HUES64 (cell line): ENCODE results near the gene CRTAC1.
"Not testable (repeated sequence)": the region's sequence is repeated elsewhere in the genome, so short reads cannot be mapped to it uniquely, and the experiment has no call there.

Source experiments
- H3K27ac ChIP-seq: 2 replicates; pipeline ENCODE4 v1.7.0; 2013; ENCODE audit warnings: low read depth, low read length, inconsistent platforms
- H3K27me3 ChIP-seq: 2 replicates; pipeline ENCODE4 v1.6.1; 2013; ENCODE audit warnings: mild to moderate bottlenecking, low read length; ENCODE audit not compliant: insufficient read depth
- H3K36me3 ChIP-seq: 2 replicates; pipeline ENCODE4 v1.6.1; 2013; ENCODE audit warnings: mild to moderate bottlenecking, low read length; ENCODE audit not compliant: insufficient read depth
- H3K4me1 ChIP-seq: 2 replicates; pipeline ENCODE4 v1.6.1; 2013; ENCODE audit warnings: mild to moderate bottlenecking, low read length, moderate library complexity; ENCODE audit not compliant: insufficient read depth
- H3K4me3 ChIP-seq: 2 replicates; pipeline ENCODE4 v1.5.1; 2013; ENCODE audit warnings: mild to moderate bottlenecking, low read length, moderate library complexity
- H3K9ac ChIP-seq: 2 replicates; pipeline ENCODE4 v1.6.1; 2013; ENCODE audit warnings: mild to moderate bottlenecking, low read depth, low read length
- H3K9me3 ChIP-seq: 2 replicates; pipeline ENCODE4 v1.6.1; 2013; ENCODE audit warnings: low read depth, low read length; ENCODE audit not compliant: insufficient read depth
- WGBS: fragments of 150-250, 120-280 bp; methylation state at CpG from one replicate; pipeline ENCODE4 v1.1.7; 2013; ENCODE audit warnings: missing lambda C conversion rate; 5-methylcytosine and 5-hydroxymethylcytosine counted together

CRTAC1 gene

GRCh38 chr10:97851341-97852001 is 178.9 kb downstream of the CRTAC1 start:
- Histone ChIP-seq H3K9ac (no peak overlapping the region), H3K9me3 (no peaks in the 10 kb centered on the region), H3K4me1 (peaks cover 3% of the 10 kb centered on the region; the same call in 1 of the 2 replicates), H3K36me3 (no peaks in the 10 kb centered on the region), H3K27ac (no peak overlapping the region), H3K4me3 (no peak overlapping the region), H3K27me3 (peaks cover 51% of the 10 kb centered on the region)
- WGBS: 92% methylated on average over 7 of the region's 7 CpGs

GRCh38 chr10:97850446-97850845 is 180.0 kb downstream of the CRTAC1 start:
- no peak overlapping the region for H3K9ac ChIP-seq
- peaks cover 3% of the 10 kb centered on the region; the same call in 1 of the 2 replicates for H3K4me1 ChIP-seq
- H3K27ac ChIP-seq: no peak overlapping the region
- H3K9me3 ChIP-seq: no peaks in the 10 kb centered on the region
- 21% methylated on average over 9 of the region's 13 CpGs for WGBS
- no peaks in the 10 kb centered on the region for H3K36me3 ChIP-seq
- H3K27me3 ChIP-seq: peaks cover 53% of the 10 kb centered on the region
- H3K4me3 ChIP-seq: peak overlapping the region; percentile 9

DNA sequence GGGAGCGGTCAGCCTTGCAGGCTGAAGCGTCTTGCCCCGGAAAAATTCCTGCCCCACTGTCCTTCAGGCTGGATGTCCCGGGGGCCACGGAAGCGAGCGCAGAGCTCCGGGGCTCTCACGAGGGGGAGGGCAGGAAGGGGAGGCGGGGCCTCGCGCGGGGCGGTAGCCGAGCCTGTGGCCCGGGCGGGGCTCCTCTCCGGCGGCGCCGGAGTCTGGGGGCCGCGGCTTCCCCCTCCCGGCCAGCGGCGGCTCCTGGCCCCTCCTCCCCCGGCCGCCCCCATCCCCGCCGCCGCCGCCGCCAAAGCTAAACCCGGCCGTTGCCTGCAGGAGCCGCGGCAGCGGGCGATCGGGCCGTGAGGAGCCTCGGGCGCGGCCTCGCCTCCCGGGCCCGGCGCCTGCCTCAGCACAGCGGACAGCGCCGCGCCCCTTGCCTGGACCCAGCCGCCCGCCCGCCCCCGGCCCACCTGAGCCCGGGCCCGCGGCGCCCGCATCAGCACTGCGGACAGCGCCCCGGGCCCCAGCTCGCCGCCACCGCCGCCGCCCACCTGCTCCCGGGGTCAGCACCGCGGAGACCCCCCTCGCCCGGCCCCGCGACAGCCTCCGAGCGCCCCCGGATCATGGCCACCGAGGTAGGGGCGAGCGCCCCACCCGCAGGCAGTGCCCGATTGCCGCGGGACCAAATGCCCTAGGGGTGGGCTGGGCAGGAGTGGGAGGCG is 180.6 kb downstream of the CRTAC1 start, which contains the start of gene GOLGA7B:
GOLGA7B (plus strand) TSS at position 157 of the 716 bp plus-strand sequence; CDS start at position 618, 461 bp downstream.
- H3K36me3 ChIP-seq: no peaks in the 10 kb centered on the region
- H3K4me3 ChIP-seq: peak within 1 kb of the TSS; percentile 58
- no peaks in the 10 kb centered on the region for H3K9me3 ChIP-seq
- peaks cover 52% of the 10 kb centered on the region for H3K27me3 ChIP-seq
- H3K9ac ChIP-seq: no peak within 1 kb of the TSS
- H3K27ac ChIP-seq: no peak within 1 kb of the TSS
- peaks cover 3% of the 10 kb centered on the region; the same call in 1 of the 2 replicates for H3K4me1 ChIP-seq
- 1% methylated on average over 86 of the region's 87 CpGs for WGBS

GRCh38 chr10:97849103-97849686 is 181.2 kb downstream of the CRTAC1 start:
- Histone ChIP-seq H3K4me1 (peaks cover 3% of the 10 kb centered on the region; the same call in 1 of the 2 replicates), H3K9ac (no peak overlapping the region), H3K36me3 (no peaks in the 10 kb centered on the region), H3K9me3 (no peaks in the 10 kb centered on the region), H3K27ac (no peak overlapping the region), H3K27me3 (peaks cover 49% of the 10 kb centered on the region), H3K4me3 (peak overlapping the region; percentile 58)
- WGBS: 11% methylated on average over 16 of the region's 16 CpGs

DNA sequence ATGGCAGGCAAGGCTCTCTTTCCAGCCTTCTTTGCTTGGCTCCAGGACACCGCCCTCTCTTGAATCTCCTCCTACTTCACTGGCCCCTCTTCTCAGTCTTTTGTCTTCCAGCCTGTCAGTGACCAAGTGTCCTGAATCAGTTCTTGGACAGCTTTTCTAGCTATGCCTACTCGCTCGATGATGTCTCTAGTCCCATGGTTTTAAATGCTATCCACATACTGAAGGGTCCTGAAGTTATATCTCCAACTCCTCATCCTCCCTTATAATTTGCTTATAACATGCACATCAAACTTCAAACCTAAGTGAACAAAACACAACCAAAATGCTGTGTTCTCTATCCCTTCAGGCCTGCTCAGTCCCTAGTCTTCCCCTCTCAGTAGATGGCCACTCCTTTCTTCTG is 185.7 kb downstream of the CRTAC1 start:
- no peaks in the 10 kb centered on the region for H3K36me3 ChIP-seq
- H3K27ac ChIP-seq: no peak overlapping the region
- H3K9ac ChIP-seq: no peak overlapping the region
- WGBS: 92% methylated on average over 3 of the region's 3 CpGs
- 0 out of 2 replicates have a peak, but pooled peaks cover 5% of the 10 kb centered on the region for H3K9me3 ChIP-seq
- H3K27me3 ChIP-seq: peaks cover 26% of the 10 kb centered on the region
- H3K4me1 ChIP-seq: peaks cover 3% of the 10 kb centered on the region; the same call in 1 of the 2 replicates
- no peak overlapping the region for H3K4me3 ChIP-seq

GRCh38 chr10:97843972-97844371 is 186.4 kb downstream of the CRTAC1 start:
- not testable (repeated sequence) for H3K36me3 ChIP-seq, H3K27ac ChIP-seq

DNA sequence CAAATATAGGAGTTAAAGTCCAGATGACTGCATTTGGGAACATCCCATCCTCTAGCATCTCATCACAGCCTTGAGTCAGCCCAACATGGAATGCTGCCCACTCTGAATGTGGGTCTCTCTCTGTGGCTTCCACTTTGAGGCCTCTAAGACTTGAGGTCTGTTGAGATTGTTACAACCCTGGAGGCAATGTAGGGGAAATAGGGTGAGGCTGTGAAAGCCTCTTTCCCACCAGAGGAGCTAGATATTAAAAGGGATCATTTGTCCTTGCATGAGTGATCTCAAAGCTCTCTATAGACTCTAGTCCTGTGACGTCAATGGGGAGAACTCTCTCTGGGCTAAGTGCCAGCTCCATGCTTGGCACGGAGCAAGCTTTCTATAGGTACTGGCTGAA is 187.1 kb downstream of the CRTAC1 start:
- Histone ChIP-seq H3K4me3 (no peak overlapping the region), H3K36me3 (no peaks in the 10 kb centered on the region)

More at GRCh38 chr10:97843972-97844371, 186.4 kb downstream of the CRTAC1 start:
- not testable (repeated sequence) for H3K4me3 ChIP-seq, H3K9me3 ChIP-seq, H3K4me1 ChIP-seq, H3K9ac ChIP-seq
- 100% methylated on average over 1 of the region's 2 CpGs for WGBS
- peaks cover 22% of the 10 kb centered on the region for H3K27me3 ChIP-seq

DNA sequence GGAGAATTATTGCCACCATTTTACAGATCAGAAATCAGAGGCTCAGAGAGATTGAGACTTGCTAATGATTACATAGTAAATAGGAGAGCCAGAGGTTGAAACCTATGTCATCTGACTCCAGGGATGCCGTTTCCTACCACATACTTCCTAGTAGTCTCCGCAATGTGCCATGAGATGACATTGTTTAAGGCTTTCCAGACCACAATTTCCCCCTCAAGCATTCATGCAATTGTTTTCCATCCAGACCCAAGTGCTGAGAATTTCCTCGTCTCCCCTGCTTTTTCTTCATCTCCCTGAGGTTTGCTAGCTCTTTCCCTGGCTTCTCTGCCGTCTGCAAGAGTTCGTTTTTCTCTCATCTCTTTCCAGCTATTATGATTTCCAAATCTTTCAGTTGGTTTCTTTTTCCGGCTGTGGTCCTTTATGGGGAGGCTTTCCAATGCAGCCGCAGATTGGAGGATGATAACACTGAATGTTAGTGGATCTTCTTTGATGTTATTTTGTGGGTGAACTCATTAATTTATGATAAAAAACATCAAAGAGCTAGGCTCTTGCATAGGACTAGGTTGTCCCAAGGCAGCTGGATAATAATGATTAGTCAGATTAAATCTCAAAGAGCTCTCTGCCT is 187.7 kb downstream of the CRTAC1 start:
- H3K27me3 ChIP-seq: peaks cover 10% of the 10 kb centered on the region
- H3K9me3 ChIP-seq: 0 out of 2 replicates have a peak, but pooled peaks cover 5% of the 10 kb centered on the region
- no peak overlapping the region for H3K4me3 ChIP-seq
- H3K36me3 ChIP-seq: no peaks in the 10 kb centered on the region
- H3K4me1 ChIP-seq: no peaks in the 10 kb centered on the region
- WGBS: 89% methylated on average over 7 of the region's 7 CpGs
- H3K27ac ChIP-seq: no peak overlapping the region
- H3K9ac ChIP-seq: no peak overlapping the region

More for the DNA sequence above, 187.1 kb downstream of the CRTAC1 start:
- 90% methylated on average over 2 of the region's 2 CpGs for WGBS
- Histone ChIP-seq H3K27ac (no peak overlapping the region), H3K9ac (no peak overlapping the region), H3K4me1 (no peaks in the 10 kb centered on the region), H3K9me3 (0 out of 2 replicates have a peak, but pooled peaks cover 5% of the 10 kb centered on the region), H3K27me3 (peaks cover 15% of the 10 kb centered on the region)

DNA sequence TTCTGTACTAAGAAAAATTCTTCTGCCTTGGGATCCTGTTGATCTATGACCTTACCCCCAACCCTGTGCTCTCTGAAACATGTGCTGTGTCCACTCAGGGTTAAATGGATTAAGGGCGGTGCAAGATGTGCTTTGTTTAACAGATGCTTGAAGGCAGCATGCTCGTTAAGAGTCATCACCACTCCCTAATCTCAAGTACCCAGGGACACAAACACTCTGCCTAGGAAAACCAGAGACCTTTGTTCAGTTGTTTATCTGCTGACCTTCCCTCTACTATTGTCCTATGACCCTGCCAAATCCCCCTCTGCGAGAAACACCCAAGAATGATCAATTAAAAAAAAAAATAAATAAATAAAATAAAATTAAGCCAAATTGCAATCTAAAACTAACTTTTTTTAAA is 188.3 kb downstream of the CRTAC1 start:
- 57% methylated on average over 1 of the region's 3 CpGs for WGBS
- H3K9me3 ChIP-seq, H3K4me1 ChIP-seq, H3K36me3 ChIP-seq, H3K4me3 ChIP-seq, H3K27ac ChIP-seq, H3K9ac ChIP-seq: not testable (repeated sequence)
- peaks cover 10% of the 10 kb centered on the region for H3K27me3 ChIP-seq

- not testable (repeated sequence) for H3K27ac ChIP-seq, H3K9me3 ChIP-seq
Measured at GRCh38 chr10:97841166-97841565, 189.3 kb downstream of the CRTAC1 start.

DNA sequence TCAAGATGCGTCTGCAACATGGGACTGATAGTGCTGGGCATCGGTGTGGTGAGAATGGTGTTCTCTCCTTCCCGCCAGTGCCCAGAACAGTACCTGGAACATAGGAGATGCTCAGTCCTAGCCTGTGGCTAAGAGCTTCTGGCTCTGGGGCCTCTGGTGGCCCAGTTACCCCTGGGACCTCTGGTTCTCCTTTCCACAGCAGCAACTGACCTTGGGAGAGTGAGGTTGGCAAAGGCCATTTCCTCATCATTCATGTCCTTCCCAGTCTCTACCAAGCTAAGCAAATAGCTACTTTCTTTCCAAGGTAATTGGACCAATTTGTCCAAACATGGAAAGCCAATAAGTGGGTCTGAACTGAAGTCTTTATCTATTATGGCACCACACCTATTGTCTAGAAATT is 192.3 kb downstream of the CRTAC1 start:
- Histone ChIP-seq H3K4me3 (no peak overlapping the region), H3K9ac (no peak overlapping the region), H3K27me3 (peaks cover 2% of the 10 kb centered on the region; the same call in 1 of the 2 replicates), H3K9me3 (0 out of 2 replicates have a peak, but pooled peaks cover 5% of the 10 kb centered on the region), H3K27ac (no peak overlapping the region), H3K4me1 (no peaks in the 10 kb centered on the region), H3K36me3 (no peaks in the 10 kb centered on the region)
- WGBS: 90% methylated on average over 3 of the region's 3 CpGs

More at GRCh38 chr10:97841166-97841565, 189.3 kb downstream of the CRTAC1 start:
- not testable (repeated sequence) for H3K36me3 ChIP-seq, H3K27me3 ChIP-seq, H3K4me3 ChIP-seq, H3K4me1 ChIP-seq, H3K9ac ChIP-seq
- 95% methylated on average over 13 of the region's 22 CpGs for WGBS
